Measurements from ENCODE around the gene PDE2A. TPM values are rescaled to one million over a fixed set of nuclear protein-coding genes. Genes with fewer than 3 reads are reported as not detected.
"Not testable (repeated sequence)": the region's sequence is repeated elsewhere in the genome, so short reads cannot be mapped to it uniquely, and the experiment has no call there.

Gene PDE2A
- total RNA-seq, 4 donors from 2014 or later: 40.2 to 69.6 (median 50.4) TPM

DNA sequence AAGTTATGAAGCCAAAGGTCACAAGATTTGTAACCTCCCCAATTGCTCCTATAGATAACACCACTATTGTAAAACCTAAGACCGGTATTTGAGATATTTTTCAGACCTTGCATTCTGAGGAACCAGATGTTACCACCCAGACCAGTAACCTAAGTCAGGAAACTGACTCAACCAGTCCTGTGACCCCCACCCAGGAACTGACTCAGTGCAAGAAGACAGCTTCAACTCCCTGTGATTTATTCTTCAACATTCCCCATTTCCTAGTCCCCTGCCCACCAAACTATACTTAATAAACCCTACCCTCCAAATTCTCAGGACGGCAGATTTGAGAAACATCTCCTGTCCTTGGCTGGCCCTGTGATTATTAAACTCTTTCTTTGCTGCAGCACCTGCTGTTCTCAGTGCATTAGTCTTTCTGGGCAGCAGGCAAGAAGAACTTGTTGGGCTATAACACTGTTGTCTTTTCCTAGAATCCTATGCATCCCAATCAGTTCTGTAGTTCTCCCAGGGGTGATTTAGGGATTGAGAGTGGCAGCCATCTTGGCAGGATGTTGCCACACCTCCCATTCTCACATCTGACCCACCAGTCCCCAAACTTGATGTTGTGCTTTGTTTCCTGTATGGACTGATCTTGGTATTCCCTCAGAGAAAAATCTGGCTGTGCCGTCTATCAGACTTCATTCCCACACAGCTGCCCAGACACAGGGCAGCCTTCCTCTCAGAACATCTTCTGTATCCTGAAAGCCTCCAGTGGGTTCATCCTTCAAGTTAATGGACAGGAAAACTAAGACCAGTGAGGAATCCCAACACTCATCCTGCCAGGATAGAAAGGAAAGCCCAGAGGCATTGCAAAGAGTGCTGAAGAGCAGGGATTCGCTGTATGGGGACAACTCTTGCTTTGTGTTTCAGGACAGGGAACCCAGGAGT, 104.0 kb downstream of the PDE2A start:
- Histone ChIP-seq H3K9me3 (no peaks in the 10 kb centered on the region), H3K36me3 (no peaks in the 10 kb centered on the region), H3K27me3 (no peaks in the 10 kb centered on the region), H3K27ac (no peak overlapping the region), H3K4me1 (no peaks in the 10 kb centered on the region), H3K4me3 (replicated peaks in 1 of 3) (no peak overlapping the region)
- TF ChIP-seq CTCF (IDR thresholded peaks at IDR 0.05) (no peak), POLR2A (IDR thresholded peaks at IDR 0.05) (no peak)
- 57 to 68% methylated on average over 4 of the region's 4 CpGs for WGBS, 2 donors
- no peak for DNase-seq
- intact Hi-C loops (cut with DNase I): loop anchor here (5.0 kb wide), 1 partner anchor 88 kb away; no protein-coding TSS in a partner anchor

DNA sequence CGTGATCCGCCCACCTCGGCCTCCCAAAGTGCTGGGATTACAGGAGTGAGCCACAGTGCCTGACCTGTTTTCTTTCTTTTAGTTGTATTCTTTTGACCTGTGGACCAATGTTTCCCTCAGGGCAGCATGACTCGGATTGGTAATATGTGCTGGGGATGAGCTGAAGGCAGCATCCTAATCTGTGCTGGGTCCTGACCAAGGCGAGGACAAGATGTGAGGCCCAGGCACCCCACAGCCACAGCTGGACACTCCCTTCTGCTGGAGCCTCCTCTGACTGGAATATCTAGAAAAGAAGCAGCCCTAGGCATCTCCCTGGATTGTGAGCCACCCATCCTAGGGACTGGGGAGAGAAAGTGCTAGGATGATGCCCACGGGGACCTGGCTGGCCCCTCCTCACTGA, 105.4 kb downstream of the PDE2A start:
- H3K9me3 ChIP-seq: no peaks in the 10 kb centered on the region
- WGBS, 2 donors: 91 to 97% methylated on average over 6 of the region's 6 CpGs
- H3K36me3 ChIP-seq: no peaks in the 10 kb centered on the region
- no peak for DNase-seq
- intact Hi-C loops (cut with DNase I): no loop called here
- H3K4me3 ChIP-seq (replicated peaks in 1 of 3): no peak overlapping the region
- no peak overlapping the region for H3K27ac ChIP-seq
- no peaks in the 10 kb centered on the region for H3K4me1 ChIP-seq
- no peak for TF ChIP-seq CTCF (IDR thresholded peaks at IDR 0.05)
- no peak for TF ChIP-seq POLR2A (IDR thresholded peaks at IDR 0.05)
- H3K27me3 ChIP-seq: no peaks in the 10 kb centered on the region

GRCh38 chr11:72562431-72562830, 111.8 kb downstream of the PDE2A start:
- TF ChIP-seq POLR2A (IDR thresholded peaks at IDR 0.05) (no peak), CTCF (IDR thresholded peaks at IDR 0.05) (no peak)
- Histone ChIP-seq H3K9me3 (no peaks in the 10 kb centered on the region), H3K27ac (no peak overlapping the region), H3K36me3 (no peaks in the 10 kb centered on the region), H3K4me1 (no peaks in the 10 kb centered on the region), H3K27me3 (no peaks in the 10 kb centered on the region), H3K4me3 (replicated peaks in 1 of 3) (no peak overlapping the region)
- intact Hi-C loops (cut with DNase I): no loop called here
- DNase-seq: no peak
- WGBS, 2 donors: 90% methylated on average over 3 of the region's 3 CpGs

GRCh38 chr11:72561856-72562255, 112.4 kb downstream of the PDE2A start:
- no peaks in the 10 kb centered on the region for H3K27me3 ChIP-seq
- H3K4me1 ChIP-seq: no peaks in the 10 kb centered on the region
- H3K36me3 ChIP-seq: no peaks in the 10 kb centered on the region
- no peak for TF ChIP-seq CTCF (IDR thresholded peaks at IDR 0.05)
- TF ChIP-seq POLR2A (IDR thresholded peaks at IDR 0.05): no peak
- H3K9me3 ChIP-seq: no peaks in the 10 kb centered on the region
- 78 to 90% methylated on average over 3 to 4 of the region's 4 CpGs for WGBS, 2 donors
- no peak overlapping the region for H3K4me3 ChIP-seq (replicated peaks in 1 of 3)
- H3K27ac ChIP-seq: no peak overlapping the region
- no peak for DNase-seq
- intact Hi-C loops (cut with DNase I): no loop called here

DNA sequence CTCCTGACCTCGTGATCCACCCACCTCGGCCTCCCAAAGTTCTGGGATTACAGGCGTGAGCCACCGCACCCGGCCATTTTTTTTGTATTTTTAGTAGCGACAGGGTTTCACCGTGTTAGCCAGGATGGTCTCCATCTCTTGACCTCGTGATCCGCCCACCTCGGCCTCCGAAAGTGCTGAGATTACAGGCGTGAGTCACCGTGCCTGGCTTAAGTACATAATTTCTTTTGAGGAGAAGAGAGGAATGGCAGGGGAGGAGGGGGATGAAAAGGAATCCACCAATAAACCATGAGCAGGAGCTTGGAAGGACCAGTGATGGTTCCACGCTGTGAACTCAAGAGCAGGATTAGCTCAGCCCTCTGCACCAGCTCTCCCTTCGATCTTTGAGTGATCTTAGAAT, 113.4 kb downstream of the PDE2A start:
- 92 to 93% methylated on average over 15 of the region's 15 CpGs for WGBS, 2 donors
- H3K36me3 ChIP-seq; H3K27ac ChIP-seq; H3K4me3 ChIP-seq (replicated peaks in 1 of 3); intact Hi-C loops (cut with DNase I); H3K4me1 ChIP-seq; H3K9me3 ChIP-seq; DNase-seq; H3K27me3 ChIP-seq: not testable (repeated sequence)
